Astrocyte of the cerebellum (primary cell): Measurements from ENCODE around the gene AHI1.

Source experiments
- DNase-seq: peaks from one replicate; pipeline ENCODE4 v3.0.0-alpha.2; 2011; ENCODE audit warnings: low read depth
- H3K4me3 ChIP-seq: 2 replicates; pipeline ENCODE4 v1.5.1; 2011; ENCODE audit warnings: mild to moderate bottlenecking, low read depth, low read length, moderate library complexity
- in situ Hi-C: cut with HindIII; loops from 2 replicates; pipeline ENCODE4 v1.10.0; 2017; ENCODE audit warnings: low sequenced_read_pairs
- TF ChIP-seq, protein P1 (sequence below): IDR thresholded peaks from 2 replicates; pipeline ENCODE4 v1.5.1; 2012; ENCODE audit warnings: low read length, low read depth, moderate library complexity, mild to moderate bottlenecking; ENCODE audit errors: missing control alignments

Gene AHI1

DNA sequence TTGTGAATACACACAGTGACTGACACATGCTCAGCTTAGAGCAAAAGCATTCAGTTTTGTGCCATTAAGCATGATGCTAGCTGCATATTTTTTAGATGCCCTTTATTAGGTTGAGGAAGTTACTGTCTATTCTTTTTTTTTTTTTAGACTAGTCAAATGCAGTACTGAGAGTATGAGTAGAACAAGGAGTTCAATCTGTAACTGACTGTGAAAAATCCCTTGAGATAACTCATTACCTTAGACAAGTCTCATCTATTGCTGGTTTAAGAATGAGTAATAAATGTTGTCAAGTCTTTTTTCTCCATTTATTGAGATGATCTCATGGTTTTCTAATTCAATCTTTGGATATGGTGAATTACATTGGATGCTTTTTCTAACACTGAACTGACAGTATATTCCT is 23.2 kb downstream of the AHI1 start:
- no peak overlapping the region for H3K4me3 ChIP-seq
- in situ Hi-C loops: no loop called here
- TF ChIP-seq, protein P1, sequence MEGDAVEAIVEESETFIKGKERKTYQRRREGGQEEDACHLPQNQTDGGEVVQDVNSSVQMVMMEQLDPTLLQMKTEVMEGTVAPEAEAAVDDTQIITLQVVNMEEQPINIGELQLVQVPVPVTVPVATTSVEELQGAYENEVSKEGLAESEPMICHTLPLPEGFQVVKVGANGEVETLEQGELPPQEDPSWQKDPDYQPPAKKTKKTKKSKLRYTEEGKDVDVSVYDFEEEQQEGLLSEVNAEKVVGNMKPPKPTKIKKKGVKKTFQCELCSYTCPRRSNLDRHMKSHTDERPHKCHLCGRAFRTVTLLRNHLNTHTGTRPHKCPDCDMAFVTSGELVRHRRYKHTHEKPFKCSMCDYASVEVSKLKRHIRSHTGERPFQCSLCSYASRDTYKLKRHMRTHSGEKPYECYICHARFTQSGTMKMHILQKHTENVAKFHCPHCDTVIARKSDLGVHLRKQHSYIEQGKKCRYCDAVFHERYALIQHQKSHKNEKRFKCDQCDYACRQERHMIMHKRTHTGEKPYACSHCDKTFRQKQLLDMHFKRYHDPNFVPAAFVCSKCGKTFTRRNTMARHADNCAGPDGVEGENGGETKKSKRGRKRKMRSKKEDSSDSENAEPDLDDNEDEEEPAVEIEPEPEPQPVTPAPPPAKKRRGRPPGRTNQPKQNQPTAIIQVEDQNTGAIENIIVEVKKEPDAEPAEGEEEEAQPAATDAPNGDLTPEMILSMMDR: no peak
- DNase-seq: no peak

DNA sequence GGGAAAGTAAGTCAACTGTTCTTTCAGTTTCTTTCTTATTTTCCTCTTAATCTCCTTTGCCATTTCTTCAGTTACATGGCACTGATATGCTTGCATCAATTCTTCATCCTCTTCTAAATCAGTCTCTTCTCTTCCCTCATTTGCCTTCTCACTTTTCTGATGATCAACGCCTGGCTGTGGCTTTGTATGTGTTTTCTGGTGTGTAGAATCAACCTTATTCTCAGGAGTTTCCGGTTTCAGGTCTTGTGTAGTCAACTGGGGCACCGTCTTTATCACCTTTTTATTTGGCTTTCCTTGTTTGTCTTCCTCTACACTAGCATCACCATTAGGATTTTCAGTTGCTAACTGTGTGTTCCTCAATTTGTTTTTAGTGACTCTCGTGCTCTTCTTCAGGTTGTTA is 31.6 kb downstream of the AHI1 start:
- in situ Hi-C loops: no loop called here
- TF ChIP-seq, protein P1: no peak
- no peak for DNase-seq
- H3K4me3 ChIP-seq: no peak overlapping the region

DNA sequence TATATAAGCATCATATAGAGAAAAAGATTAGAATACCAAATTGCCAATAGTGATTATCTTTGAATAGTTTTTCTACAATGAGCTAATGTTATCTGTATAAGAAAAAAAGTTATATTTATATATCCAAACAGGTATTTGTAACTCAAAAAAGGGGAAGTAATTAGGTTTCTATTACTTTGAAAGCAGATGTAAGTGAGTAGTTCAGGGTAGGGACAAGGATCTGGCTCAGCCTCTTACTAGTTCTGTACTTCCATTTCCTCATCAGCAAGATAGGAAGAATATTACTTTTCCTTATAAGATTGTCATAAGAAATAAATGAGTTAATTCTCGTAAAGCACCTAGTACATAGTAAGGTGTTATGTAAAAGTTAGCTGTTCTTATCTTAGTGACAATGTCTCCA is 32.2 kb downstream of the AHI1 start:
- no peak overlapping the region for H3K4me3 ChIP-seq
- in situ Hi-C loops: no loop called here
- DNase-seq: no peak
- TF ChIP-seq, protein P1: no peak

DNA sequence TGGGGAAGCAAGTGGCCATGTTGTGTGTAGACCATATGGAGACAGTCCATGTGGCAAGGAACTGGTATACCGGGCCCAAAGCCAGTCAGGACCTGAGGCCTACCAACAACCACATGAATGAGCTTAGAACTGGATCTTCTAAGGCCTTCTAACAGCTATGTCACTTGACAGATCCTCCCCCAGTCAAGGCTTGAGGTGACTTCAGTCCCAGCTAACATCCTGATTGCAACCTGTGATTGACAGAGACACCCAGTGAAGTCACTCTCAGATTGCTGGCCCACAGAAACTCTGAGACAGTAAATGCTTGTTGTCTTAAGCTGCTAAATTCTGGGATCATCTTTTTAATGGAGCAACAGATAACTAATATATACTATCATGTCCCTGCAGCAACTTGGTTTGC is 32.9 kb downstream of the AHI1 start:
- in situ Hi-C loops: no loop called here
- TF ChIP-seq, protein P1: no peak
- H3K4me3 ChIP-seq: no peak overlapping the region
- DNase-seq: no peak

DNA sequence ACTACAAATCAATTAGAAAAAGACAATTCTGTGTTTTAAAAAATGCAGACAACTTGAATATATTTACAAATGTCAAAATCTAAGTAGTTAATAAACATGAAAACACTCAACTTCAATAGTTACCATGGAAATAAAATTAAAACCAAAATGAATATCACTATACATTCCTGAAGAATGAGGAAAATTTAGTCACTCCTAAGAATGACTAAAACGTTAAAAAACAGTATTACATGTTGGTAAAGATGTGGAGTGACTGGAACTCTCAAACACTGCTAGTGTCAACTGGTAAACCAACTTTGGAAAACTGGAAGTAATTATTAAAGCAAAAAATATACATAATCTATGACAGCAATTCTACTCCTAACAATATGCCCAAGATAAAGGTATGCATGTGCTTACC is 36.3 kb downstream of the AHI1 start:
- no peak overlapping the region for H3K4me3 ChIP-seq
- in situ Hi-C loops: no loop called here
- TF ChIP-seq, protein P1: no peak
- DNase-seq: no peak

DNA sequence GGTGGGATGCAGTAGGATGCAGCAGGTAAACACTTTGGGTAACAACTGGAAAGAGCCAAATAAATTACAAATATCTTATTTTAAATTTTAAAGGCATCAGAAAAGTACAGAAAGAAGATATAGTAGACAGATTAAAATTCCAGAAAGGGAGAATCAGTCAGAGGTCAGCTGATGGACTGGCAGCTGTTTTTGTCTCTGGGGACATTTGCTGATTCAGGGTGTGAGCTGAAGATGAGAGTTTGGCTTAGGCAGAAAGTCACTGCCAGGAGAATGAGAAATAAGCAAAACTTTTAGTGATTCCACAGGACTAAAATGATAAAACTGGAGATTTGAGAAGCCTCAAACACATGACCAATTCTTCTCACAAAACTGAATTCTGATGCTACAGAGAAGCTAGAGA is 39.5 kb downstream of the AHI1 start:
- in situ Hi-C loops: no loop called here
- TF ChIP-seq, protein P1: no peak

More for the DNA sequence above, 39.5 kb downstream of the AHI1 start:
- no peak for DNase-seq
- H3K4me3 ChIP-seq: no peak overlapping the region
